ENCODE measurements around the gene INO80.
A peak's percentile ranks its signal among the peaks of the same experiment; 100 is the strongest.

Gene INO80

DNA sequence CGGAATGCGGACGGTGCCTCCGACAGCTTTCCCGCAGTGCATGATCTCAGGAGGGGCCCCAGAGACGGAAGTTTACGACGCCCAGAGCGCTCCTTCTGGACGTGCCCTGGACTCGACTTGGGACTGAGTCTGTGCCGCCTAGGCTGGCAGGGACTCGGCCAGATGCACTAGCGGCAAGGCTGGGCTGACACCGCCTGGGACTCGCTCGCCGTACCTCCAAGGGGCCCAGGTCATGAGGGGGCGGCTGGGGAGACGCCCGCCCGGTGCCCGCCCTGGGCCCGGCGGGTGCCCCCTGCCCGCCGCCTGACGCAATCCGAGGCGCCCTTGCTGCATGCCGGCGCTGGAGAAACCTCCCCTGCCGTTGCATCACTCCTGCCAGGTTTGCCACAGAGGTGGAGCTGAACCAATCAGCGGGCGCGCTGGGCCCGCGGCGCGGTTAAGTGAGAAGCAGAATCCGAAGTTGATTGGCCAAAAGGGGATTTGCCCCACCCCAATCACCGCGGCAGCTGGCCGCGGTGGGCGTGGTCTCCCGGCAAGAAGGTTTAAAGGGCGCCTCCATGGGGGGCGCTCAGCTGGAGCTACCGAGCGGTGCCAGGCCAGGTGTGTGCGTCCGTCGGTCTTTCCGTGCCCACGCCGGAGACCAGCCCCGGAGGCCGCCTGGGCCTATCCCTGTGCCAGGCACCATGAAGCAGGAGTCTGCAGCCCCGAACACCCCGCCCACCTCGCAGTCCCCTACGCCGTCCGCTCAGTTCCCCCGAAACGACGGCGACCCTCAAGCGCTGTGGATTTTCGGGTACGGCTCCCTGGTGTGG lies 163.0 kb downstream of the INO80 start, which contains the start of gene CHAC1:
Gene CHAC1 (plus strand): TSS at position 571 of the 812 bp plus-strand sequence. CDS start 113 bp downstream, at position 684.
- TF ChIP-seq, protein P1, sequence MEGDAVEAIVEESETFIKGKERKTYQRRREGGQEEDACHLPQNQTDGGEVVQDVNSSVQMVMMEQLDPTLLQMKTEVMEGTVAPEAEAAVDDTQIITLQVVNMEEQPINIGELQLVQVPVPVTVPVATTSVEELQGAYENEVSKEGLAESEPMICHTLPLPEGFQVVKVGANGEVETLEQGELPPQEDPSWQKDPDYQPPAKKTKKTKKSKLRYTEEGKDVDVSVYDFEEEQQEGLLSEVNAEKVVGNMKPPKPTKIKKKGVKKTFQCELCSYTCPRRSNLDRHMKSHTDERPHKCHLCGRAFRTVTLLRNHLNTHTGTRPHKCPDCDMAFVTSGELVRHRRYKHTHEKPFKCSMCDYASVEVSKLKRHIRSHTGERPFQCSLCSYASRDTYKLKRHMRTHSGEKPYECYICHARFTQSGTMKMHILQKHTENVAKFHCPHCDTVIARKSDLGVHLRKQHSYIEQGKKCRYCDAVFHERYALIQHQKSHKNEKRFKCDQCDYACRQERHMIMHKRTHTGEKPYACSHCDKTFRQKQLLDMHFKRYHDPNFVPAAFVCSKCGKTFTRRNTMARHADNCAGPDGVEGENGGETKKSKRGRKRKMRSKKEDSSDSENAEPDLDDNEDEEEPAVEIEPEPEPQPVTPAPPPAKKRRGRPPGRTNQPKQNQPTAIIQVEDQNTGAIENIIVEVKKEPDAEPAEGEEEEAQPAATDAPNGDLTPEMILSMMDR (IDR thresholded peaks at IDR 0.05; ENCODE audit: extremely low read depth, missing control alignments): no peak
- DNase-seq (ENCODE audit: low spot score): peak; percentile 99

DNA sequence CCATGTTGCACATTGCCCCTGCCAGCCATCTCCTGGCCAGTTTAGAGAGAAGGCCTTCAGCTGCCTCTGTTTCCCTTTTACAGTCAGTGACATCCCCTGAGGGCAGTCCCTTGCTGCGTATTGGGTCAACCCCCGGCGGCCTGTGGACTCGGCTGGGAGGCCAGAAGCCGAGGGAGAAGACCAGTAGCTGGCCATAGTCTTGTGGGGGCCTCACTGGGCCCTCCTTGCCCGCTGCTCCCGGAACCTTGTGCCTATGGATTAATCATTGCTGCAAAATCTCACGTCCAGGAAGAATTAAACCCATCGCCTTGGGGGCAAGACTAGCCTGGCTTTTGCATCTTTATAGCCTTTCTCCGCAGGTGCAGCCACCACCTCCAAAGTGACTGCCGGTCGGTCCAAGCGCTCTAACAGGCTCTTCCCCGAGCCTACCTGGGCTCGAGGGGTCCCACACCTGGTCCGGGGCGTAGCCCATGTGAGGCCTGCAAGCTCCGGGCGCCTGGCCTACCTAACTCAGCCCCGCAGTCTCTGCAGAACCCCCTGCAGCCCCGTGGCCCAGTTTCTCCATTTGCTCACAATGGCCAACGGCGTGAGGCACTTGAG lies 163.7 kb downstream of the INO80 start:
- TF ChIP-seq, protein P1 (IDR thresholded peaks at IDR 0.05; ENCODE audit: extremely low read depth, missing control alignments): no peak
- DNase-seq (ENCODE audit: low spot score): no peak

DNA sequence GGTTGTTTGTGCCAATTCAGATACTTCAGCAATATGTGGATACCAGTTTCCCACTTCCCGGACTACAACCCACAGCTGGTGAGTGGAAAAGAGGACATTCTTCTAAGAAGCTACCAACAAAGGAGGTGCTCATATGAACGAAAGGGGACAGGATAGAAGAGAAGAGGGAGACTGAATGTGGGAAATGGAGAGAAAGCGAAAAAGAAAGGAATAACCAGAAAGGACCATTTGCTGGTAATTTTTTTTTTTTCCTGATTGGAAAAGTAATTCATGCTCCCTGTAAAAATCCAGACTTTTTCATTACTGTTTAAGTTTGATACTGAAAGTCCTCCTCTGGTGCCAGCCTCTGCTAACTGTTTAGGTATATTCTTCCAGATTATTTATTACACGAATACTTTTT lies 164.3 kb downstream of the INO80 start:
- TF ChIP-seq, protein P1 (IDR thresholded peaks at IDR 0.05; ENCODE audit: extremely low read depth, missing control alignments): no peak
- DNase-seq (ENCODE audit: low spot score): no peak

DNA sequence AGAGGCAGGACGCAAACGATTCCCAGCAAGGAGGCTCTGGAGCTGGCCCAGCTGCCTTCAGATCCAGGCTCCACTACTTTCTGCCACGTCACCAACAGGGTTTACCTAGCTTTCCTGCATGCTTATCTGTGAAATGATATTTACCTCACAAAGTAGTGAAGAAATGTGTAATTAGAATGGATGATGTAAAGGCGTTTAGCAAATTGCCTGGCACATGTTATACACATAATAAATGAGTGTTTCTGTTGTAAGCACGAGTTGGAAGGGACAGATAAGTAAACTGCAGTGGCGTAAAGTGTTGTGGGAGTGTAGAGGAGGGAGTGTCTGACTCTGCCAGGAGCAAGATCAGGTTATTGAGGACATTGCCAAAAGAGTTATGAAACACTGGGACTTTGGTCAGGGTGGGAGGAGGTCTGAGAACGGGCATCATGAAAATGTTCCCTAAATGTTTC lies 166.3 kb downstream of the INO80 start:
- no peak for DNase-seq (ENCODE audit: low spot score)
- TF ChIP-seq, protein P1 (IDR thresholded peaks at IDR 0.05; ENCODE audit: extremely low read depth, missing control alignments): no peak

DNA sequence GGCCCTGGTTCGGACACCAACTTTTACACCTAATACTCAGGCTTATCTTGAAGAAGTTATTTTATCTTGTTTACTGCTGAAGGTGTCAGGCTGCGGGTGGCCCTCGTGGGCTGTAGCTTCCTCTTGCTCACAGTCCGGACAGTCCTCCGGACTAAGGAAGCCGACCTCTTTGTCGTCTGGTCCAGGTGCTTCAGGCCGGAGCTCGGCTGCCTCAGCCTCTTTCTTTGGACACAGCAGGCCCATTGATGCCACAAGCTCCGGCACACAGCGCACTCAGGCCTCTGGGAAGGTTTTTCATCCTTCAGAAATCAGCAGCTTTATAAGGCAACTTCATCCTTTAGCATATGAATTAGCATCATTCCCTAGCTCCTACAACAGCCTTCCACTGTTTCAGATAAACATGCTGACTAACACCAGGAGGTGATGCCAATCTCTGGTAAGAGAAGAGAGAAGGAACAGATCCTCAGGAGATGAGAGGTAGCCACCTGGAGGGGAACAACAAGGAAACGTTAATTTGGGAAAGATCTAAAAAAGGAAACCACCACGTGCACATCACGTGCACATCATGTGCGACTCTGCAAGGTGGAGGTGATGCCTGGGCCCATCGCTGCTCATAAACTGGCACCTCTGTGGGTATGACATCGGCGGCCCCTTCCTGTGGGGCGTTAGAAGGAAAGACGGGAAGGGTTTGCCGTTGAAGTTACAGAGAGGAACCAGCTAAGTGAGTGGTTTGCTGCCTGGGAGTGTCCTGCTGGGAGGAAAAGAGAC lies 167.2 kb downstream of the INO80 start:
- no peak for DNase-seq (ENCODE audit: low spot score)
- TF ChIP-seq, protein P1 (IDR thresholded peaks at IDR 0.05; ENCODE audit: extremely low read depth, missing control alignments): no peak

DNA sequence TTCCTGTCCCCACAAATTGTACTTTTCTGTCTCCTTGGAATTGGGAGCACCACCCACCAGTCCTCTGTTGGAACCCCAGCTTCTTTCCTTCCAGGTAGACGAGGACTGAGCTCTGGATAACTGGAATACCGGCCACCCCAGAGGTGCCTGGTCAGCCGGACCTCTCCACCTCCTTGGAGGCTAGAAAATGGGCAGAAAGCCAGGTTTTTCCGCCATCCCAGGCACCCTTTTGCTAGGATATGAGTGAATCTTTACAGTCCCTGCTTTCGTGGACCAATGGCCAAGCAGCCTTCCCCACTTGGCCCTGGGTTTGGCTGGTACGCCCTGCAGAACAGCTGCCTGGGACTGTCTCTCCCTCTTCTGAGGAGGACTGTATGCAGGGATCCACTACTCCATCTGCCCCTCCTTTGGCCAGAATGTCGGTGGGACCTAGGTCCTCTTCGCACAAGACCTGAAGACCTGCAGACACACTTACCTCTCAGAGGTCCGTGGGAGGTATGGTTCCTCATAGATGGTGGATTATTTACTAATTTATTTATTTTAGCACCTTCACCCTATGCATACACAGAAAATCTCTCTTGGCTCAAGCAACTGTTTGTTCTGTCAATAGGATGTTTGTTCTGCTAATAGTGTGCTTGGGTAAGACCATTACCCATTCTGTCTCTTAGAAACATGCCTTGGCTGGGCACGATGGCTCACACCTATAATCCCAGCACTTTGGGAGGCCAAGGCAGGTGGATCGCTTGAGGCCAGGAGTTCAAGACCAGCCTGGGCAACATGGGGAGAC lies 171.4 kb downstream of the INO80 start:
- no peak for DNase-seq (ENCODE audit: low spot score)
- TF ChIP-seq, protein P1 (IDR thresholded peaks at IDR 0.05; ENCODE audit: extremely low read depth, missing control alignments): no peak
